Measurements from ENCODE around the gene TSC22D4.
"Not testable (repeated sequence)": the region's sequence is repeated elsewhere in the genome, so short reads cannot be mapped to it uniquely, and the experiment has no call there.

TSC22D4 gene

DNA sequence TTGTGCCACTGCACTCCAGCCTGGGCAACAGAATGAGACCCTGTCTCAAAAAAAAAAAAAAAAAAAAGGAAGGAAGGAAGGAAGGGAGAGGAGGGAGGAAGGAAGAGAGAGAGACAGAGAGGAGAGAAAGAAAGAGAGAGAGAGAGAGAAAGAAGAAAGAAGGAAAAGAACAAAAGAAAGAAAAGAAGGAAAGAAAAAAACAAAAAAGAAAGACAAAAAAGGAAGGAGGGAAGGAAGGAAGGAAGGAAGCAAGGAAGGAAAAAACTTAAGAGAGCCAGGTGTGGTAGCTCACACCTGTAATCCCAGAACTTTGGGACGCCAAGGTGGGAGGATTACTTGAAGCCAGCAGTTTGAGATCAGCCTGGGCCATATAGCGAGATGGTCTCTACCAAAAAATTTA is 14.2 kb downstream of the TSC22D4 start:
- TF ChIP-seq, protein P1, sequence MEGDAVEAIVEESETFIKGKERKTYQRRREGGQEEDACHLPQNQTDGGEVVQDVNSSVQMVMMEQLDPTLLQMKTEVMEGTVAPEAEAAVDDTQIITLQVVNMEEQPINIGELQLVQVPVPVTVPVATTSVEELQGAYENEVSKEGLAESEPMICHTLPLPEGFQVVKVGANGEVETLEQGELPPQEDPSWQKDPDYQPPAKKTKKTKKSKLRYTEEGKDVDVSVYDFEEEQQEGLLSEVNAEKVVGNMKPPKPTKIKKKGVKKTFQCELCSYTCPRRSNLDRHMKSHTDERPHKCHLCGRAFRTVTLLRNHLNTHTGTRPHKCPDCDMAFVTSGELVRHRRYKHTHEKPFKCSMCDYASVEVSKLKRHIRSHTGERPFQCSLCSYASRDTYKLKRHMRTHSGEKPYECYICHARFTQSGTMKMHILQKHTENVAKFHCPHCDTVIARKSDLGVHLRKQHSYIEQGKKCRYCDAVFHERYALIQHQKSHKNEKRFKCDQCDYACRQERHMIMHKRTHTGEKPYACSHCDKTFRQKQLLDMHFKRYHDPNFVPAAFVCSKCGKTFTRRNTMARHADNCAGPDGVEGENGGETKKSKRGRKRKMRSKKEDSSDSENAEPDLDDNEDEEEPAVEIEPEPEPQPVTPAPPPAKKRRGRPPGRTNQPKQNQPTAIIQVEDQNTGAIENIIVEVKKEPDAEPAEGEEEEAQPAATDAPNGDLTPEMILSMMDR (IDR thresholded peaks at IDR 0.05; ENCODE audit: borderline replicate concordance, insufficient read depth, low read depth, low read length) = no peak
- no peak overlapping the region for H3K4me3 ChIP-seq (ENCODE audit: low read depth, low read length)

DNA sequence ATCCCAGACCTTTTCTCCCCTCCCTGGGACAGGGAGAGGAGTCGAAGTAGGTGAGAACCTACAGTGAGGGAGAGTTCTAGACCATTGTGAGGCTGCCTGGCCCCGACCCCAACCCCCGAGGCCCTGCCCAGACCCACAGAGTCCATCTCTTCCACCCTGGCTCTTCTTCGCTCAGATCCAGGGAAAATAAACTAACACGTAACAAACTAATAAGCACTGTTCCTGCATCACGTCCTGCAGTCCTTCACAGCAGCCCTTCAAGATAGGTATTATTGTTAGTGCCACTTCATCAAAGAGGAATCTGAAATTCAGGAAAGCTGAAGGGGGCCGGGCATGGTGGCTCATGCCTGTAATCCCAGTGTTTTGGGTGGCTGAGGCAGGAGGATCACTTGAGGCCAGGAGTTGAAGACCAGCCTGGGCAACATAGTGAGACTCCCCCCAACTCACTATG is 14.8 kb downstream of the TSC22D4 start, which contains the start of gene SPACDR:
SPACDR (minus strand) TSS at position 51 of the 451 bp plus-strand sequence. CDS start 235 bp downstream, outside the sequence.
- no peak within 1 kb of the TSS for H3K4me3 ChIP-seq (ENCODE audit: low read depth, low read length)
- TF ChIP-seq, protein P1 (IDR thresholded peaks at IDR 0.05; ENCODE audit: borderline replicate concordance, insufficient read depth, low read depth, low read length) = no peak

DNA sequence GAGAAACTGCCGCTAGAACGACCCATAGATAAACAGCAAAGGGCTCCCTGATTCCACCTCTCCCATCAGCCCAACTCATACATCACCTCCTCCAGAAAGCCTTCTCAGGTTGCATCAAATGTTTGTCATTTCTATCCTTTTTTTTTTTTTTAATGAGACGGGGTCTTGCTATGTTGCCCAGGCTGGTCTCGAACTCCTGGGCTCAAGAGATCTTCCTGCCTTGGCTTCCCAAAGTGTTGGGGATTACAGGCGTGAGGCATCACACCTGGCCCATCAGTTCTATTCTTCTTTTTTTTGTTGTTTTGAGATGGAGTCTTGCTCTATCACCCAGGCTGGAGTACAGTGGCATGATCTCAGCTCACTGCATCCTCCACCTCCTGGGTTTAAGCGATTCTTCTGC is 22.0 kb downstream of the TSC22D4 start:
- TF ChIP-seq, protein P1 (IDR thresholded peaks at IDR 0.05; ENCODE audit: borderline replicate concordance, insufficient read depth, low read depth, low read length) = no peak

DNA sequence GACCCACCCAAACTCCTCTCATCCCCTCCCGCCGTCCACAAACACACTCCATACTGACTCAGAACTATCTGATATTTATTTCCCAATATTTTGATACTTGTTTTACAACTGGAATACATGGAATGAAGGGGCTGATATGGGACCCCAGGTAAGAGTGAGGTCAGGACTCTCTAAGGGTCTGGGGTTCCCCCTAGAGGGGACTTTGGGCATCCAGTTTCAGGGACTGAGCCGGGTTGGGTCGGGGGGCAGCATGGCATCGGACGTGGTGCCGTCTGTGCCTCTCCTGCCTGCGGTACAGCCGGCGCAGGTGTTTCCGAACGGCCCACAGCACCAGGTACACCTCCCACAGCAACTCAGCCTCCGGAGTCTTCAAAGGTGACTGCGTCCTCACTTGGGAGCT is 22.5 kb downstream of the TSC22D4 start:
- TF ChIP-seq, protein P1 (IDR thresholded peaks at IDR 0.05; ENCODE audit: borderline replicate concordance, insufficient read depth, low read depth, low read length) = no peak
- H3K4me3 ChIP-seq (ENCODE audit: low read depth, low read length) = no peak overlapping the region

More for the DNA sequence above, 22.0 kb downstream of the TSC22D4 start:
- H3K4me3 ChIP-seq (ENCODE audit: low read depth, low read length) = no peak overlapping the region

DNA sequence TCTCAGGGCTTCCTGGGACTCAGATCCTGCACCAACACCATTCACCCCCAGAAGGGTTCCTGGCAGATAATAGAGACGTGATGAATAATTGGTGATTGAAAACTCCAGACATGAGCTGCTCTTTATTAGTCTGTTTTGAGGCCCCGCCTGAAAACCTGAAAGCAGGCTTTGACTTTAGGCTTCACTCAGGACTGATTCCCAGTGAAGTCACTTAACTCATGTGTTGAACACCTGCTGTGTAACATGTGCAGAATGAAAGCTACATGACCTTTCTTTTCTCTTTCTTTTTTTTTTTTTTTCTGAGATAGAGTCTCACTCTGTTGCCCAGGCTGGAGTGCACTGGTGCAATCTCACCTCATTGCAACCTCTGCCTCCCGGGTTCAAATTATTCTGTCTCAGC is 23.8 kb downstream of the TSC22D4 start:
- H3K4me3 ChIP-seq (ENCODE audit: low read depth, low read length) = no peak overlapping the region
- TF ChIP-seq, protein P1 (IDR thresholded peaks at IDR 0.05; ENCODE audit: borderline replicate concordance, insufficient read depth, low read depth, low read length) = no peak

GRCh38 chr7:100453854-100454253 is 25.2 kb downstream of the TSC22D4 start:
- not testable (repeated sequence) for H3K4me3 ChIP-seq (ENCODE audit: low read depth, low read length)

DNA sequence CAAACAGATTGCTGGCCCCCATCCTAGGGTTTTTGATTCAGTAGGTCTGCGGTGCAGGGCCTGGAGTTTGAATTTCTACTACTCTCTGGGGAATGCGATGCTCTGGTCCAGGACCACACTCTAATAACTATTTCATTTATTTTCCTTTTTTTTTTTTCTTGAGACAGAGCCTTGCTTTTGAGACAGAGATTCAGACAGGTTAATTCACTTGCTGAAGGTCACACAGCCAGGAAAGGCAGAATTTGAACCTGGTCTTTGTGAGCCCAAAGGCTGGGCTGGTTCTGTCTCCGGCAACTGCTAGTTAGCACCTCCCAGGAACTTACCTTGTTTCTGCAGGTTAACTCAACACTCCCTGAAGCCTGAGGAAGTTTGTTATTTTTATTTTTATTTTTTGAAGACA is 26.5 kb downstream of the TSC22D4 start:
- no peak overlapping the region for H3K4me3 ChIP-seq (ENCODE audit: low read depth, low read length)
- TF ChIP-seq, protein P1 (IDR thresholded peaks at IDR 0.05; ENCODE audit: borderline replicate concordance, insufficient read depth, low read depth, low read length) = no peak
